PC-9 (cell line): ENCODE data around the gene IZUMO2. TPM values are rescaled to one million over a fixed set of nuclear protein-coding genes. Genes with fewer than 3 reads are reported as not detected.
A peak's percentile ranks its signal among the peaks of the same experiment; 100 is the strongest.

Experiments used
- BruUV-seq: library from RNA; stranded (reverse); fragments of 400-500 nt; replicated peaks from 2 replicates; lab custom pipeline; 2021; lab: Mats Ljungman, UMichigan
- CTCF ChIA-PET: fragments of 300-600 bp; sonication (Branson Sonifier 250); formaldehyde crosslinking; loops from one replicate; lab custom pipeline; 2022; ENCODE audit warnings: antibody characterized with exemption; lab: Charles Lee
- POLR2A ChIA-PET: fragments of 300-600 bp; sonication (Branson Sonifier 250); formaldehyde crosslinking; loops from one replicate; lab custom pipeline; 2022; ENCODE audit warnings: antibody characterized with exemption; ENCODE audit not compliant: unreplicated experiment; lab: Charles Lee
- DNase-seq, 2 experiments: peaks; one replicate each; pipeline versions ENCODE4 v3.0.0 to v3.0.0-alpha.2; 2015 to 2022; ENCODE audit warnings: mixed read lengths in 1 of 2
- H2AFZ ChIP-seq: fragments of 200-600 bp; sonication (generic); 2 replicates; pipeline ENCODE4 v1.8.1; 2017; ENCODE audit warnings: antibody characterized with exemption
- H3F3A ChIP-seq: fragments of 200-600 bp; sonication (generic); 2 replicates; pipeline ENCODE4 v1.8.1; 2017; ENCODE audit warnings: antibody characterized with exemption, mild to moderate bottlenecking, low read depth; ENCODE audit not compliant: insufficient read depth
- H3K27ac ChIP-seq: fragments of 200-600 bp; sonication (generic); 2 replicates; pipeline ENCODE4 v1.6.1; 2016; ENCODE audit warnings: mixed run types
- H3K27me3 ChIP-seq: fragments of 200-600 bp; sonication (generic); 2 replicates; pipeline ENCODE4 v1.6.1; 2016; ENCODE audit warnings: low read depth, mixed run types; ENCODE audit not compliant: insufficient read depth
- H3K36me3 ChIP-seq: fragments of 200-600 bp; sonication (generic); 2 replicates; pipeline ENCODE4 v1.6.1; 2016; ENCODE audit warnings: low read depth, mixed run types
- H3K4me1 ChIP-seq: fragments of 200-600 bp; sonication (generic); replicated peaks from 2 replicates; pipeline ENCODE4 v1.6.1; 2016; ENCODE audit warnings: mixed run types; ENCODE audit not compliant: insufficient read depth
- H3K4me2 ChIP-seq: fragments of 200-600 bp; sonication (generic); 2 replicates; pipeline ENCODE4 v1.6.1; 2017; ENCODE audit warnings: mixed run types
- H3K4me3 ChIP-seq: fragments of 200-600 bp; sonication (generic); 2 replicates; pipeline ENCODE4 v1.6.1; 2016; ENCODE audit warnings: mixed run types
- H3K79me2 ChIP-seq: fragments of 200-600 bp; sonication (generic); 2 replicates; pipeline ENCODE4 v1.6.1; 2017; ENCODE audit warnings: low read depth, mixed run types
- H3K9me2 ChIP-seq: fragments of 200-600 bp; sonication (generic); 2 replicates; pipeline ENCODE4 v1.8.1; 2017; ENCODE audit warnings: mild to moderate bottlenecking; ENCODE audit not compliant: insufficient read depth
- H3K9me3 ChIP-seq: fragments of 200-600 bp; sonication (generic); 2 replicates; pipeline ENCODE4 v1.8.1; 2016; ENCODE audit warnings: low read depth; ENCODE audit not compliant: insufficient read depth
- H4K20me1 ChIP-seq: fragments of 200-600 bp; sonication (generic); 2 replicates; pipeline ENCODE4 v1.8.1; 2017; ENCODE audit not compliant: insufficient read depth
- CTCF ChIP-seq: fragments of 200-600 bp; sonication (generic); conservative IDR thresholded peaks from 2 replicates; pipeline ENCODE4 v1.6.1; 2017; ENCODE audit warnings: mixed run types, antibody characterized with exemption, mild to moderate bottlenecking, moderate library complexity
- EZH2 ChIP-seq: fragments of 200-600 bp; sonication (generic); IDR thresholded peaks from 2 replicates; pipeline ENCODE4 v1.8.0; 2017; ENCODE audit warnings: antibody characterized with exemption, low read depth
- intact Hi-C: fragments of 100-400 bp; cut with micrococcal nuclease; formaldehyde crosslinking; loops from one replicate; pipeline ENCODE4 v1.10.0; 2022; ENCODE audit not compliant: unreplicated experiment
- total RNA-seq: library from RNA; stranded (reverse); gene quantifications from 2 replicates; pipeline ENCODE4 v1.2.3, GENCODE V29; 2021

The IZUMO2 gene
- total RNA-seq, 1 experiment from 2014 or later = not detected

- TF ChIP-seq CTCF = no peak
- no peak for TF ChIP-seq EZH2
- intact Hi-C loops = no loop called here
- no peaks in the 10 kb centered on the region for H3K9me3 ChIP-seq
- DNase-seq = peak in 1 of 2 experiments; percentile 66
- H2AFZ ChIP-seq = no peak overlapping the region
- CTCF ChIA-PET = interaction anchor here (0.5 to 0.6 kb wide), 5 partner anchors 8 to 603 kb away, joined by 3 to 8 read pairs (median 4); no protein-coding TSS in a partner anchor
- no peaks in the 10 kb centered on the region for H3K79me2 ChIP-seq
- peak overlapping the region; percentile 91 for H3K27ac ChIP-seq
- H3K27me3 ChIP-seq = no peaks in the 10 kb centered on the region
- H3F3A ChIP-seq = peaks cover 42% of the 10 kb centered on the region
- H3K4me2 ChIP-seq = peak overlapping the region; percentile 51
- H3K9me2 ChIP-seq = no peaks in the 10 kb centered on the region
- no peaks in the 10 kb centered on the region for H3K36me3 ChIP-seq
- BruUV-seq = no TSS peak
- POLR2A ChIA-PET = no interaction called here
- peaks cover 54% of the 10 kb centered on the region for H3K4me1 ChIP-seq
- no peaks in the 10 kb centered on the region for H4K20me1 ChIP-seq
- no peak overlapping the region for H3K4me3 ChIP-seq
Measured at GRCh38 chr19:50171752-50172151, 8.7 kb upstream of the IZUMO2 start.

DNA sequence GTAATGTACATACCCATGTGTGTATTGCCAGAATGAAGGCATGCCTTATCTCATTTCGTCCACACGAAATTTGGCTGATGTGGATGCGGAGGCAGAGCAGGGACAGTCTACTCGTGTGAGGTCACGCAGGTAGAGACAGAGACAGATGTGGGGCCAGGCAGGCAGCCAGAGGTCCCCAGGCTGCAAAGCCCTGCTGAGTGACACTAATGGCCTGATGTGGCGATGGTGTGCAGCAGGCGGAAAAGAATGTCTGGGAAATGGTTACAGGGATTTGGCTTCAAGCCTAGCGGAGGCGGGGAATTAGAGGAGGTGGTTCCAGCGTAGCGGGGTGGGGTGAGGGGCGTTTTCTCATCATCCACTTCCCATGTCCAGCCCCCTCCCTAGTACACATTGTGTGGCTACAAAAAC lies 4.2 kb upstream of the IZUMO2 start:
- Histone ChIP-seq H3K4me3 (no peak overlapping the region), H3K36me3 (no peaks in the 10 kb centered on the region), H3K4me2 (peak overlapping the region; percentile 41), H3K27ac (peak overlapping the region; percentile 57), H3K9me2 (no peaks in the 10 kb centered on the region), H3K4me1 (peaks cover 65% of the 10 kb centered on the region), H2AFZ (no peak overlapping the region), H3K79me2 (no peaks in the 10 kb centered on the region), H3K9me3 (no peaks in the 10 kb centered on the region), H3K27me3 (no peaks in the 10 kb centered on the region), H3F3A (peaks cover 45% of the 10 kb centered on the region), H4K20me1 (no peaks in the 10 kb centered on the region)
- BruUV-seq = no TSS peak
- DNase-seq = peak; percentile 73 to 82
- no peak for TF ChIP-seq CTCF
- TF ChIP-seq EZH2 = no peak
- intact Hi-C loops = loop anchor here (1.0 to 5.0 kb wide), 4 partner anchors 38 to 200 kb away; partner anchors contain the start of gene NAPSA
- ChIA-PET POLR2A (no interaction called here), CTCF (interaction anchor here (0.6 kb wide), 1 partner anchor 85 kb away, joined by 3 read pairs; no protein-coding TSS in a partner anchor)

GRCh38 chr19:50159078-50159477 lies 4.0 kb downstream of the IZUMO2 start:
- no peaks in the 10 kb centered on the region for H3K36me3 ChIP-seq
- 0 out of 2 replicates have a peak, but pooled peaks cover under 1% of the 10 kb centered on the region for H3K4me1 ChIP-seq
- H3K9me3 ChIP-seq = 0 out of 2 replicates have a peak, but pooled peaks cover 3% of the 10 kb centered on the region
- no peak overlapping the region for H3K27ac ChIP-seq
- ChIA-PET POLR2A (no interaction called here), CTCF (no interaction called here)
- H4K20me1 ChIP-seq = no peaks in the 10 kb centered on the region
- BruUV-seq = no TSS peak
- peaks cover 38% of the 10 kb centered on the region for H3K27me3 ChIP-seq
- H3K4me2 ChIP-seq = no peak overlapping the region
- intact Hi-C loops = no loop called here
- no peak overlapping the region for H3K4me3 ChIP-seq
- no peaks in the 10 kb centered on the region for H3K9me2 ChIP-seq
- no peak overlapping the region for H2AFZ ChIP-seq
- 0 out of 2 replicates have a peak, but pooled peaks cover 1% of the 10 kb centered on the region for H3F3A ChIP-seq
- TF ChIP-seq CTCF = no peak
- H3K79me2 ChIP-seq = no peaks in the 10 kb centered on the region
- DNase-seq = no peak
